Measurements from ENCODE around the gene UBIAD1. TPM values are rescaled to one million over a fixed set of nuclear protein-coding genes. Genes with fewer than 3 reads are reported as not detected.

UBIAD1 gene
- total RNA-seq, 1 experiment from 2014 or later, result 12.2 TPM

DNA sequence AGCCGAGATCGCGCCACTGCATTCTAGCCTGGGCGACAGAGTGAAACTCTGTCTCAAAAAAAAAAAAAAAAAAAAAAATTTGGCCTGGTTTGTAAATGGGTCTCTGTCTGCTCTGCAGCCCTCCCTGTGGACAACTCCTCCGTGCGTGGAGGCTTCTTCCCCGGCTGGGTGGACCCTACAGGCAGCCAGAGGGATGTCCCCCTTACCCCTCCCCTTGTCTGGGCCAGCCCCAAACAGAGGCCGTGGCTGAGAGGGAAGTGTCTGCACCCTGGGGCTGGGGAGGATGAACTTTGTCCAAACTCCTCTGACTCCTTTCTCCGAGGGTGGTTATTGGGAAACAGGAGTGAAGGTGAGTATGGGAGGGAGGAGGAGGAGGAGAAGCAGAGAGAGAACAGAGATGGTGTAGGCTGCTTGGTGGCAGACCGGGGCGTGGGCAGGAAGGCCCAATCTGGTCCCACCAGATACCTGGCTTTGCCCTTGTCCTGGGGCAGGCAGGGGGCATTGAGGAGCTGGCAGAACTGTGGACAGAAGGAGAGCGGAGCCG, 61.3 kb downstream of the UBIAD1 start:
- Histone ChIP-seq H3K4me1 (ENCODE audit: low read length) (no peaks in the 10 kb centered on the region), H3K27ac (ENCODE audit: low read length) (no peak overlapping the region), H4K20me1 (ENCODE audit: insufficient read depth, low read depth, low read length) (no peaks in the 10 kb centered on the region), H3K27me3 (ENCODE audit: low read length) (no peaks in the 10 kb centered on the region), H3K9me3 (ENCODE audit: low read length) (no peaks in the 10 kb centered on the region), H3K4me2 (ENCODE audit: low read depth, low read length, poor library complexity, severe bottlenecking) (no peak overlapping the region), H3K9ac (ENCODE audit: low read length) (no peak overlapping the region), H3K4me3 (ENCODE audit: low read length) (no peak overlapping the region), H3K79me2 (ENCODE audit: low read length) (no peaks in the 10 kb centered on the region), H3K36me3 (ENCODE audit: insufficient read depth, low read length) (no peaks in the 10 kb centered on the region), H2AFZ (ENCODE audit: low read length) (no peak overlapping the region), H3K9me2 (replicated peaks; ENCODE audit: insufficient read depth, low read length) (no peaks in the 10 kb centered on the region)
- no peak for DNase-seq

DNA sequence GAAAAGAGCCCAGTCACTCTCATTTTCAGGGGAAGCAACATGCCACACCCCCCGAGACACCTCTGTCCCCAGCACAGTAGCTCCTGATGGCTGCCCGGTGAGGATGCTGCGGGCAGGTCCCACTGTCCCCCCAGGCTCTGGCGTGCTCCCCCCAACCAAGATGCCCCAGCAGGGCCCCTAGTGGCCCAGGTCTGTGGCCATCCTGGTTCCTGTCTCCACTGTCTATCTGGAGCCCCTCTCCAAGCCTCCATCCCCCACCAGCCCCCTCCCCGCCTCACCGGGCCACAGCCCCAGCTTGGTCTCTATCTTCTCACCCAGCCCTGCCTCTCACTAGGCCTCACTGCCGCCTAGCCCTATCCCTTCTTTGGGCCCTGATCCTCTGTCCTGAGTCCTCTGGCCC, 61.8 kb downstream of the UBIAD1 start:
- no peak overlapping the region for H2AFZ ChIP-seq (ENCODE audit: low read length)

DNA sequence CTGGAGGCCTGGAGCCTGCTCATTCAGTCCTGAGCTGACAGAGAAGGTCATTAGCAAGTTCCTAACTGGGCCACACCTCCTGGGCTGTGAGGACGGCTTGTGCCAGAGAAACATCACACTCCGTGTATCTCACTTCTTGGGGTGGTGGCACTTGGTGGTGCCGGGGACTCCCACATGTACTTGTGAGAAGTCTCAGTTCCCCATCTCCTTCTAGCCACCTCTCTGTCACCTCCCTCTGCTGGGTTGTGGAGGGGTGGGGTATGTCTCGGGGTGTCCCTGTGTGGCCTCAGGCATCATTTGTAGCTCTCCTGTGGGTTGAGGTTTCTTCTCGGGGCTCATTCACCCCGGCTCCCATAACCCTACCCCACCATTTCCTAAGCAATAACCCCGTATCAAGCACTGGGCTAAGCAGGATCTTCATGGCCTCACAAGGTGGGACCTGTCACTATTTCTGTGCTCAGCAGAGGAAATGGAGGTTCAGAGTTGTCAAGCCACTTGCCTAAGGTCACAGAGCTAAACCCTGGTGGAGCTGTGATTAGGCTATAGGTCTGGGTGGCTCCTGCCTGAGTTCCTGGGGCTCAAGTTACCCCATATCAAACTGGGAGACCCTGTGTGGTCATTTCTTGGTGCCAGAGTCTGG, 62.5 kb downstream of the UBIAD1 start:
- H3K9me2 ChIP-seq (replicated peaks; ENCODE audit: insufficient read depth, low read length), result no peaks in the 10 kb centered on the region
- no peaks in the 10 kb centered on the region for H3K36me3 ChIP-seq (ENCODE audit: insufficient read depth, low read length)
- no peak overlapping the region for H3K4me3 ChIP-seq (ENCODE audit: low read length)
- H3K79me2 ChIP-seq (ENCODE audit: low read length), result no peaks in the 10 kb centered on the region
- no peak for DNase-seq
- no peaks in the 10 kb centered on the region for H3K27me3 ChIP-seq (ENCODE audit: low read length)
- no peak overlapping the region for H3K9ac ChIP-seq (ENCODE audit: low read length)
- no peaks in the 10 kb centered on the region for H3K9me3 ChIP-seq (ENCODE audit: low read length)
- H3K4me1 ChIP-seq (ENCODE audit: low read length), result no peaks in the 10 kb centered on the region
- H3K4me2 ChIP-seq (ENCODE audit: low read depth, low read length, poor library complexity, severe bottlenecking), result no peak overlapping the region
- no peak overlapping the region for H2AFZ ChIP-seq (ENCODE audit: low read length)
- no peaks in the 10 kb centered on the region for H4K20me1 ChIP-seq (ENCODE audit: insufficient read depth, low read depth, low read length)
- no peak overlapping the region for H3K27ac ChIP-seq (ENCODE audit: low read length)

More for the DNA sequence above, 61.8 kb downstream of the UBIAD1 start:
- H3K4me1 ChIP-seq (ENCODE audit: low read length), result no peaks in the 10 kb centered on the region
- H3K4me3 ChIP-seq (ENCODE audit: low read length), result no peak overlapping the region
- H3K9me2 ChIP-seq (replicated peaks; ENCODE audit: insufficient read depth, low read length), result no peaks in the 10 kb centered on the region
- no peak overlapping the region for H3K27ac ChIP-seq (ENCODE audit: low read length)
- no peaks in the 10 kb centered on the region for H4K20me1 ChIP-seq (ENCODE audit: insufficient read depth, low read depth, low read length)
- no peaks in the 10 kb centered on the region for H3K79me2 ChIP-seq (ENCODE audit: low read length)
- H3K36me3 ChIP-seq (ENCODE audit: insufficient read depth, low read length), result no peaks in the 10 kb centered on the region
- H3K9ac ChIP-seq (ENCODE audit: low read length), result no peak overlapping the region
- DNase-seq, result no peak
- H3K27me3 ChIP-seq (ENCODE audit: low read length), result no peaks in the 10 kb centered on the region
- no peaks in the 10 kb centered on the region for H3K9me3 ChIP-seq (ENCODE audit: low read length)
- H3K4me2 ChIP-seq (ENCODE audit: low read depth, low read length, poor library complexity, severe bottlenecking), result no peak overlapping the region

DNA sequence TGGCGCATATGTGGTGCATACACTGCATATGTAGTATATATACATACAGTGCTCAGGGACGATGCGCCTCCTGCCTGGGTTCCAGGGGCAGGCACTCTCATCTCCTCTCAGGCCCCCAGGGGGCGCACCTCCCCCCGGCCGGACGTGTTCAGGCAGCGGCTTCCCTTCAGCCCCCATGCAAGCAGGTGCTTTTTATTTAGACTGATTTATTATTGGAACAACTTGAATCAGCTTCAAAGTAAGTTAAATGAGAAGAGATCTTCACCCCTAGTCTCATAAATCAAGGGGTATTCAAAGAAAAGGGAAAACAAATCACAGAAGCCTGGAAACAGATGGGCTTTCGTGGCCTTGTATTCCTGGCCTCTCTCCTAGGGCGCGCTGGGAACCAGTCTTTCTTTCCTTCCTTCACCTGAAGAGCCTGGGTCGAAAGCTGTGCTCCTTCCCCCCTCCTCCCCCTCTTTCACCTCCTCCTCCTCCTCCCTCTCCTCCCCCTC, 64.6 kb downstream of the UBIAD1 start:
- Histone ChIP-seq H3K27me3 (ENCODE audit: low read length) (no peaks in the 10 kb centered on the region), H3K27ac (ENCODE audit: low read length) (no peak overlapping the region), H3K4me2 (ENCODE audit: low read depth, low read length, poor library complexity, severe bottlenecking) (no peak overlapping the region), H2AFZ (ENCODE audit: low read length) (no peak overlapping the region), H3K9me2 (replicated peaks; ENCODE audit: insufficient read depth, low read length) (no peaks in the 10 kb centered on the region), H3K9ac (ENCODE audit: low read length) (no peak overlapping the region), H3K36me3 (ENCODE audit: insufficient read depth, low read length) (no peaks in the 10 kb centered on the region), H3K4me3 (ENCODE audit: low read length) (no peak overlapping the region), H4K20me1 (ENCODE audit: insufficient read depth, low read depth, low read length) (no peaks in the 10 kb centered on the region), H3K4me1 (ENCODE audit: low read length) (no peaks in the 10 kb centered on the region), H3K9me3 (ENCODE audit: low read length) (no peaks in the 10 kb centered on the region), H3K79me2 (ENCODE audit: low read length) (no peaks in the 10 kb centered on the region)
- peak; percentile 86 for DNase-seq

Small RNAs within 50 kb of the gene (small RNA-seq; reads per million reads assigned to genes)
- gene RNU6-291P (not detected), gene RPL39P6 (not detected)

Other genes with a start within 250 kb of the UBIAD1 start
- not detected in 2 replicates for gene MASP2, start 226.0 kb upstream of the UBIAD1 start, total RNA-seq (2014; rRNA removed; shearing (Covaris generic); ENCODE audit: low replicate concordance)
- 50.3 and 54.0 TPM in 2 replicates for gene SRM, start 213.2 kb upstream of the UBIAD1 start, total RNA-seq (2014; rRNA removed; shearing (Covaris generic); ENCODE audit: low replicate concordance)
- 47.8 and 72.0 TPM in 2 replicates for gene EXOSC10, start 173.3 kb upstream of the UBIAD1 start, total RNA-seq (2014; rRNA removed; shearing (Covaris generic); ENCODE audit: low replicate concordance)
- not detected in 2 replicates for gene ANGPTL7, start 83.8 kb upstream of the UBIAD1 start, total RNA-seq (2014; rRNA removed; shearing (Covaris generic); ENCODE audit: low replicate concordance)
- gene MTOR, start 10.6 kb upstream of the UBIAD1 start, total RNA-seq (2014; rRNA removed; shearing (Covaris generic); ENCODE audit: low replicate concordance), result 36.4 and 50.1 TPM in 2 replicates
- 0.04 and 0.25 TPM in 2 replicates for gene DISP3, start 206.0 kb downstream of the UBIAD1 start, total RNA-seq (2014; rRNA removed; shearing (Covaris generic); ENCODE audit: low replicate concordance)

Measured in Karpas-422 (cell line).